ENCODE results near the gene EPC1. TPM values are rescaled to one million over a fixed set of nuclear protein-coding genes. Genes with fewer than 3 reads are reported as not detected.

The EPC1 gene
- total and polyA plus RNA-seq, 9 of the 15 experiments (the other 6 are each of a cell fraction or from before 2014, with no cell fraction given) = 7.0 to 43.6 (median 16.1) TPM

DNA sequence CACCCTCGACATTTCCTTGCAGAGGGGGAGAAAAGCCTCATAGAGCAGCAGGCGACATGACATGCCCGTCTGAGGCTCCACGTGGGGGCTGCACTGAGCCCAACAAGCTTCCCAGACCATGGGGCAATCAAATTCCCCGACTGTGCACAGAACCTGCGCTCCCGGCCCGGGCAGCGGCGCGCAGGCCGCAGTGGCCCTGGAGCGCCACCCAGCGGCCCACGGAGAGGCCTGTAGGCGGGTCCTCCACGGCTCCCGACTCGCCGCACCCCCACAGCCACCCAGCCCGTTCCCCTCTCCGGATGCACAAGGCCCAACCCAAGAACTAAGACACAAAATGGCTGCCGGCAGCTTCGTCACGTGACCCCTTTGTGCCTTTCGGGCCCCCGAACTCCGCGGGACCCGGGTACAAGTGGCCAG, 816 bp downstream of the EPC1 start (continued):
- TF ChIP-seq SRSF1 (IDR thresholded peaks at IDR 0.05; ENCODE audit: low read depth, low read length) (no peak), RUNX1 (IDR thresholded peaks at IDR 0.05; ENCODE audit: low read depth) (no peak), HCFC1 (IDR thresholded peaks at IDR 0.05; ENCODE audit: low read depth, low read length) (peak; percentile 53; the same call in 1 of the 2 replicates), BRD4 (IDR thresholded peaks at IDR 0.05) (no peak), ZNF197 (CRISPR knock-in tag; IDR thresholded peaks at IDR 0.05; ENCODE audit: low read depth) (no peak), MYC (IDR thresholded peaks at IDR 0.05; ENCODE audit: low read depth, low read length) (peak; percentile 94), MYC (CRISPR knock-in tag; IDR thresholded peaks at IDR 0.05; ENCODE audit: borderline replicate concordance, low read depth) (no peak), ZZZ3 (IDR thresholded peaks at IDR 0.05) (no peak), CREBBP (IDR thresholded peaks at IDR 0.05; ENCODE audit: low read depth, low read length) (no peak), FOXJ2 (tag; IDR thresholded peaks at IDR 0.05) (peak; percentile 53; the same call in 1 of the 2 replicates), BHLHE40 (IDR thresholded peaks at IDR 0.05; ENCODE audit: low read length) (peak; percentile 94), CBFA2T3 (IDR thresholded peaks at IDR 0.05) (no peak), ARID4B (CRISPR knock-in tag; IDR thresholded peaks at IDR 0.05) (peak; percentile 28; the same call in 1 of the 2 replicates), STAG1 (CRISPR knock-in tag; IDR thresholded peaks at IDR 0.05; ENCODE audit: borderline replicate concordance) (peak; percentile 45; the same call in 1 of the 2 replicates), POLR2G (IDR thresholded peaks at IDR 0.05; ENCODE audit: low read depth, low read length) (no peak), ETS2 (tag; IDR thresholded peaks at IDR 0.05; ENCODE audit: borderline replicate concordance, poor library complexity, severe bottlenecking) (no peak), ILF3 (IDR thresholded peaks at IDR 0.05; ENCODE audit: borderline replicate concordance) (no peak), CHD1 (IDR thresholded peaks at IDR 0.05; ENCODE audit: low read length) (no peak), MTA1 (IDR thresholded peaks at IDR 0.05; ENCODE audit: borderline replicate concordance) (no peak), ZNF324 (CRISPR knock-in tag; IDR thresholded peaks at IDR 0.05) (no peak), EWSR1 (IDR thresholded peaks at IDR 0.05; ENCODE audit: borderline replicate concordance, low read depth, partially characterized antibody) (no peak), FOXP4 (CRISPR knock-in tag; IDR thresholded peaks at IDR 0.05; ENCODE audit: borderline replicate concordance) (0 out of 2 replicates have a peak, but pooled peaks have one; percentile 49), GATAD2B (IDR thresholded peaks at IDR 0.05; ENCODE audit: borderline replicate concordance) (peak; percentile 69; the same call in 1 of the 2 replicates)
- TF ChIP-seq, protein P1, sequence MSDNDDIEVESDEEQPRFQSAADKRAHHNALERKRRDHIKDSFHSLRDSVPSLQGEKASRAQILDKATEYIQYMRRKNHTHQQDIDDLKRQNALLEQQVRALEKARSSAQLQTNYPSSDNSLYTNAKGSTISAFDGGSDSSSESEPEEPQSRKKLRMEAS (CRISPR knock-in tag; IDR thresholded peaks at IDR 0.05) = peak; percentile 77

Data from K562 (cell line).